Tibial artery (tissue), 4 donors: ENCODE measurements around the gene USP5.

Source experiments
- DNase-seq, 2 donors: peaks; one replicate each; pipeline ENCODE4 v3.0.0-alpha.2; 2019
- H3K27ac ChIP-seq, 2 donors: fragments of 200-600 bp; sonication (generic) in 1 of 2; 1 replicate in 1 of 2; 2 replicates in 1 of 2; pipeline ENCODE4 v1.5.1; 2018 to 2019; ENCODE audit warnings: mild to moderate bottlenecking in 1 of 2
- H3K27me3 ChIP-seq, 2 donors: fragments of 200-600 bp; sonication (generic) in 1 of 2; one replicate each; pipeline versions ENCODE4 v1.5.1 to v1.6.0; 2016 to 2019
- H3K36me3 ChIP-seq, 3 donors: fragments of 200-600 bp; sonication (generic) in 2 of 3; one replicate each; pipeline ENCODE4 v1.5.1; 2016 to 2019; ENCODE audit warnings: mild to moderate bottlenecking in 2 of 3
- H3K4me1 ChIP-seq, 4 donors: fragments of 200-600 bp; sonication (generic) in 2 of 4; 1 replicate in 3 of 4; 2 replicates in 1 of 4; pipeline ENCODE4 v1.5.1; 2016 to 2019
- H3K4me3 ChIP-seq, 2 donors: fragments of 200-600 bp; sonication (generic) in 1 of 2; 1 replicate in 1 of 2; 2 replicates in 1 of 2; pipeline ENCODE4 v1.5.1; 2018 to 2019; ENCODE audit warnings: mild to moderate bottlenecking in 2 of 2
- H3K9me3 ChIP-seq, 3 donors: fragments of 200-600 bp; sonication (generic) in 1 of 3; one replicate each; pipeline ENCODE4 v1.5.1; 2016 to 2019
- CTCF ChIP-seq, 2 experiments: fragments of 200-600 bp in 1 of 2; fragments of 450-650 bp in 1 of 2; IDR thresholded peaks; one replicate each; pipeline ENCODE4 v1.5.1; 2017 to 2019; ENCODE audit warnings: antibody characterized with exemption in 2 of 2, mild to moderate bottlenecking in 1 of 2, moderate library complexity in 1 of 2
- intact Hi-C: fragments of 100-400 bp; cut with DNase I; formaldehyde crosslinking; loops from one replicate; pipeline ENCODE4 v1.15.0; 2023; ENCODE audit warnings: low total_unique reads

Gene USP5

GRCh38 chr12:6838854-6839253 is 13.1 kb upstream of the USP5 start:
- Histone ChIP-seq H3K4me3 (no peak overlapping the region), H3K9me3 (no peaks in the 10 kb centered on the region), H3K27ac (no peak overlapping the region), H3K27me3 (no peaks in the 10 kb centered on the region), H3K4me1 (no peaks in the 10 kb centered on the region), H3K36me3 (peaks cover 20 to 74% (median 43%) of the 10 kb centered on the region in 3 donors)
- intact Hi-C loops, result no loop called here
- no peak for TF ChIP-seq CTCF (IDR thresholded peaks at IDR 0.05)
- DNase-seq, result no peak

GRCh38 chr12:6839482-6840201 is 12.3 kb upstream of the USP5 start:
- no peak for DNase-seq
- no peaks in the 10 kb centered on the region for H3K4me1 ChIP-seq
- H3K9me3 ChIP-seq, result no peaks in the 10 kb centered on the region
- intact Hi-C loops, result no loop called here
- no peak for TF ChIP-seq CTCF (IDR thresholded peaks at IDR 0.05)
- no peaks in the 10 kb centered on the region for H3K27me3 ChIP-seq
- H3K27ac ChIP-seq, result no peak overlapping the region
- H3K4me3 ChIP-seq, result no peak overlapping the region
- peaks cover 20 to 74% (median 44%) of the 10 kb centered on the region in 3 donors for H3K36me3 ChIP-seq

DNA sequence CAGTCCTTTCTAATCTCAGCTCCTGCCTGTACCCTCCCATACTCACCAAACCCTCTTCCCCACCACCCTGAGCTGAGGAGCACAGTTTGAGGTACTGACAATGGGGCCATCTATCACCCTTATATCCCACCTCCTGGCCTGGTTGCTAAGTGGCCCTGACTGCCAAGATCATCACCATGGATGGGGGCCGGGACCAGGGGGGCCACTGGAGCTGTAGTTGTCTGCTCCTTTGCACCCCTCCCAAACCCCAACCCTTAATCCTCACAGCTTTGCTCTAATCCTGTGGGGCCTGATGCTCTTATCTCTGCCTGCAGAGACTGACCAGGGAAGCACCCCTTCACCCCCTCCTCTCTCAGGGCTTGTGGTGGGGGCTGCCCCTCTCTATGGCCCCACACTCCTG is 11.6 kb upstream of the USP5 start:
- peaks cover 24 to 79% (median 49%) of the 10 kb centered on the region in 3 donors for H3K36me3 ChIP-seq
- no peaks in the 10 kb centered on the region for H3K9me3 ChIP-seq
- no peaks in the 10 kb centered on the region for H3K4me1 ChIP-seq
- H3K27me3 ChIP-seq, result no peaks in the 10 kb centered on the region
- no peak for DNase-seq
- TF ChIP-seq CTCF (IDR thresholded peaks at IDR 0.05), result no peak
- H3K4me3 ChIP-seq, result no peak overlapping the region
- H3K27ac ChIP-seq, result no peak overlapping the region
- intact Hi-C loops, result no loop called here

GRCh38 chr12:6840761-6841515 is 11.0 kb upstream of the USP5 start, which contains the start of gene GNB3:
Gene GNB3 (plus strand): TSS chr12:6840925. CDS start chr12:6841288, 363 bp downstream.
- H3K36me3 ChIP-seq, result peaks cover 24 to 85% (median 55%) of the 10 kb centered on the region in 3 donors
- TF ChIP-seq CTCF (IDR thresholded peaks at IDR 0.05), result no peak
- no peaks in the 10 kb centered on the region for H3K9me3 ChIP-seq
- intact Hi-C loops, result no loop called here
- H3K27me3 ChIP-seq, result no peaks in the 10 kb centered on the region
- no peaks in the 10 kb centered on the region for H3K4me1 ChIP-seq
- no peak for DNase-seq
- no peak within 1 kb of the TSS for H3K4me3 ChIP-seq
- no peak within 1 kb of the TSS for H3K27ac ChIP-seq

DNA sequence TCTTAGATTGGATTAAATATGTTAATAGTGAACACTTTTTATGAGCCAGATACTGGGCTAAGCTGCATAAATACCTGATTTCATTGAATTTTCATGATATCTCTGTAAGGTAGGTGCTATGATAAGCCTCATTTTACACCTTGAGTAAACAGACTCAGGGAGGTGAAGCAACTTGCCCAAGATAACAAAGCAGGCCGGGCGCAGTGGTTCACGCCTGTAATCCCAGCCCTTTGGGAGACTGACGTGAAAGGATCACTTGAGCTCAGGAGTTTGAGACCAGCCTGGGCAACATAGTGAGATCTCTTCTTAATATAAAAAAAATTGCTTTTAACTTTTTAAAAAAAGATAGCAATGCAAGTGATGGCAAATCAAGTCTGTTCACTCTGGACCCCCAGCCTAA is 9.9 kb upstream of the USP5 start:
- H3K27me3 ChIP-seq, result no peaks in the 10 kb centered on the region
- H3K9me3 ChIP-seq, result no peaks in the 10 kb centered on the region
- peaks cover 20 to 92% (median 63%) of the 10 kb centered on the region in 3 donors for H3K36me3 ChIP-seq
- H3K4me3 ChIP-seq, result no peak overlapping the region
- no peak overlapping the region for H3K27ac ChIP-seq
- no peaks in the 10 kb centered on the region for H3K4me1 ChIP-seq
- TF ChIP-seq CTCF (IDR thresholded peaks at IDR 0.05), result no peak
- intact Hi-C loops, result no loop called here
- no peak for DNase-seq
